Activated CD8-positive, alpha-beta memory T cell treated with anti-CD3 and anti-CD28 coated beads, Interleukin-2, amount 50 U/mL, for 24 hours (primary cell): Measurements from ENCODE around the gene TMEM87B.
"Not testable (repeated sequence)": the region's sequence is repeated elsewhere in the genome, so short reads cannot be mapped to it uniquely, and the experiment has no call there.

Source experiments
- DNase-seq: peaks from one replicate; pipeline ENCODE4 v3.0.0-alpha.2; 2020; ENCODE audit errors: extremely low read depth

Gene TMEM87B

DNA sequence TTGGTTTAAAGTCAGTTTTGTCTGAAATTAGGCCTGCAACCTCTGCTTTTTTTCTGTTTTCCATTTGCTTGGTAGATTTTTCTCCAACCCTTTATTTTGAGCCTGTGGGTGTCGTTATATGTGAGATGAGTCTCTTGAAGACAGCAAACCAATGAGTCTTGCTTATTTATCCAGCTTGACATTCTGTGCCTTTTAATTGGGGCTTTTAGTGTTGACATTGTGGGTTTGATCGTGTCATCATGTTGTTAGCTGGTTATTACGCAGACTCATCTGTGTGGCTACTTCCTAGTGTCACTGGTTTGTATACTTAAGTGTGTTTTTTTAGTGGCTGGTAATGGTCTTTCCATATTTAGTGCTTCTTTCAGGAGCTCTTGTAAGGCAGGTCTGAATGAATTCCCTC lies 18.8 kb downstream of the TMEM87B start:
- DNase-seq: no peak

GRCh38 chr2:112074506-112074905 lies 19.4 kb downstream of the TMEM87B start:
- DNase-seq: no peak

- no peak for DNase-seq
Measured at GRCh38 chr2:112075490-112076260, 20.6 kb downstream of the TMEM87B start.

GRCh38 chr2:112077814-112078213 lies 22.7 kb downstream of the TMEM87B start:
- no peak for DNase-seq

- DNase-seq: no peak
Measured at GRCh38 chr2:112081262-112081661, 26.2 kb downstream of the TMEM87B start.

DNA sequence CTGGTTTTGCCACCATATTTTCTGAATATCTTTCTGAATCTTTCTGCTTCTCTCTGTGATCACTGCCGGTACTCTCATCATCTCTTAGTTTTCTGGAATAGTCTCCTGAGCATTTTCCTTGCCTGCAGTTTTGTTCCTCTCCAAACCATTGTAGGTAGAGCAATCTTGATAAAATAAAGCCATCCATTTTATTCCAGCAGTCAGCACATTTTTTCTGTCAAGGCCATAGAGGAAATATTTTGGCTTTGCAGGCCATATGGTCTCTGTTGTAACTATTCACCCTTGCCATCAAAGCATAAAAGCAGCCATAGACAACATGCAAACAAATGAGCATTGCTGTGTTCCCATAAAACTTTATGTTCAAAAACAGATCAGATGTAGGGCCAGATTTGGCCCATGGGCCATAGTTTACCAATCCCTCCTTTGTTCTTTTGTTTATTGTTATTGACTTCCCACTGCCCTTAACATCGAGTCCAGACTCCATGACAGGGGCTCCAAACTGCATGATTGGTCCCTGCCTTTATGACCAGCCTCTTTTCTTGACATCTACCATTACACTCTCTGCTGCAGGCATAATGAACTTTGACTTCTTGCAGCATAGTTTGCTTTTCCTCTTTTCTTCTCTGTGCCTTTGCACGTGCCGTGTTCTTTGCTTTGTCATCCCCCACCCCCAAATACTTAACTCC lies 29.8 kb downstream of the TMEM87B start:
- DNase-seq: no peak

- no peak for DNase-seq
Measured at GRCh38 chr2:112085375-112085730, 30.3 kb downstream of the TMEM87B start.

- DNase-seq: no peak
Measured at GRCh38 chr2:112085916-112086669, 31.0 kb downstream of the TMEM87B start.

- DNase-seq: no peak
Measured at GRCh38 chr2:112087346-112088020, 32.4 kb downstream of the TMEM87B start.

DNA sequence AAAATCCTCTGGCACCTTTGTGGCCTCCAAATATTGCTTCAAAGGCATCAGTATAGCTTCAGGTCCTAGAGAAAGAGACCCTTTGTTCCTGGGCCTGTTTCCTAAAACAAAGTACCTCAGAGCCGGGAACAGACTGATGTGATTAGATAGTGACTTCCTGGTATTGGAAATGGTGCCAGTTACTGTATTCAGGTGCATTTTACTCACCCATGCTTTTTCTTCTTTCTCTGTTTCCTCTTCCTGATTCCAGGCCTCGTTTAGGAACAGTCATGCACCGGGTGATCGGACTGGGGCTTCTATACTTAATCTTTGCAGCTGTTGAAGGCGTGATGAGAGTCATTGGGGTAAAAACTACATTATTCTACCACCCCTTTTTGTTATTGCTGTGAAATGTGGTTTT lies 34.3 kb downstream of the TMEM87B start:
- DNase-seq: no peak

- DNase-seq: no peak
Measured at GRCh38 chr2:112092286-112093041, 37.4 kb downstream of the TMEM87B start.

DNA sequence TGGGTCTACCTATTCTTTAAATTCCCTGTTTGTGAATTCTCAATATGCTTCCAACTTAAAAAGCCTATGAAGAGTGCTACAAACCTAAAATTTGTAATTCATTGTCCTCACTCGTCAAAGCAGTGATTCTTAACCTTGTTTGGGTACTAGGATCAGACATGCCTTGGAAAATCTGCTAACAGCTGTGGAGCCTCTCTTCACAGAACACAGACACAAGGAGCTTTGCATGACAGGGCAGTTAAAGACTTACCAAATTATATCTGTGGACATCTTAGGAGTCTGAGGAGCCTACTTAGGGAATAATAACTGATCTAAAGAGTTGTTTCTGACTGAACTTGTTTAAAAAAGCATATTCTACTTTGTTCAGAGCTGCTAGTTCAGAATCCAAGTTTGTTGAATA lies 38.1 kb downstream of the TMEM87B start:
- no peak for DNase-seq

GRCh38 chr2:112095681-112096080 lies 40.6 kb downstream of the TMEM87B start:
- DNase-seq: no peak

- DNase-seq: no peak
Measured at GRCh38 chr2:112096098-112096497, 41.0 kb downstream of the TMEM87B start.

- DNase-seq: no peak
Measured at GRCh38 chr2:112108178-112108832, 53.2 kb downstream of the TMEM87B start.

- no peak for DNase-seq
Measured at GRCh38 chr2:112109278-112109677, 54.2 kb downstream of the TMEM87B start.

GRCh38 chr2:112110966-112111365 lies 55.9 kb downstream of the TMEM87B start:
- no peak for DNase-seq

- DNase-seq: not testable (repeated sequence)
Measured at GRCh38 chr2:112113354-112113753, 58.3 kb downstream of the TMEM87B start.

GRCh38 chr2:112118148-112118547 lies 63.1 kb downstream of the TMEM87B start:
- DNase-seq: no peak

GRCh38 chr2:112121682-112122254 lies 66.7 kb downstream of the TMEM87B start:
- DNase-seq: no peak

DNA sequence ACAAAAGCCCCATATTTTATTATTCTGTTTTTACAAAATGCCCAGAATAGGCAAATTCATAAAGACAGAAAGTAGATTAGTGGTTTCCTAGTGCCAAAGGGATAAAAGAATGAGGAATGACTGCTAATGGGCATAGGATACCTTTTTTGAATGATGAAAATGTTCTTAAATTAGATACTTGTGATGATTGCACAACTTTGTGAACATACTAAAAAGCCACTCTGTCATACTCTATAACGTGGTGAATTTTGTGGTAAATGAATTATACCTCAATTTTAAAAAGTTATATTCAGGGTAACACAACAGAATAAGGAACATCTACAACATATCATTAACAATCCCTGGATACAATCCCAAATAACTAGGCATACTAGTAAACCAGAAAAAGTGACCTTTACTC lies 74.0 kb downstream of the TMEM87B start:
- no peak for DNase-seq
